ENCODE measurements around the gene NRAP.

Gene NRAP

GRCh38 chr10:113663908-113664307 lies at the start of gene NRAP:
Gene NRAP, minus strand, starts transcription at chr10:113664041. Its CDS starts 159 bp downstream, at chr10:113663882.
- no peak for DNase-seq

GRCh38 chr10:113713640-113713982 lies 49.8 kb upstream of the NRAP start:
- DNase-seq = no peak

GRCh38 chr10:113712755-113713639 lies 49.2 kb upstream of the NRAP start:
- no peak for DNase-seq

- no peak for DNase-seq
These were observed 48.2 kb upstream of the NRAP start for GRCh38 chr10:113712024-113712423.

GRCh38 chr10:113711142-113711541 lies 47.3 kb upstream of the NRAP start:
- no peak for DNase-seq

GRCh38 chr10:113709221-113709838 lies 45.5 kb upstream of the NRAP start:
- peak; percentile 21 for DNase-seq

- DNase-seq = peak; percentile 40
These were observed 44.8 kb upstream of the NRAP start for GRCh38 chr10:113708640-113709039.

- DNase-seq = no peak
These were observed 42.8 kb upstream of the NRAP start for GRCh38 chr10:113706623-113707022.

- DNase-seq = no peak
These were observed 41.5 kb upstream of the NRAP start for GRCh38 chr10:113705344-113705652.

GRCh38 chr10:113704637-113705343 lies 40.9 kb upstream of the NRAP start:
- peak; percentile 7 for DNase-seq

GRCh38 chr10:113697595-113697994 lies 33.8 kb upstream of the NRAP start:
- DNase-seq = no peak

- DNase-seq = no peak
These were observed 31.9 kb upstream of the NRAP start for GRCh38 chr10:113695691-113696090.

GRCh38 chr10:113693348-113693747 lies 29.5 kb upstream of the NRAP start:
- no peak for DNase-seq

GRCh38 chr10:113692271-113692670 lies 28.4 kb upstream of the NRAP start:
- DNase-seq = no peak

GRCh38 chr10:113691381-113691780 lies 27.5 kb upstream of the NRAP start:
- no peak for DNase-seq

- no peak for DNase-seq
These were observed 26.9 kb upstream of the NRAP start for GRCh38 chr10:113690749-113691148.

GRCh38 chr10:113689574-113689973 lies 25.7 kb upstream of the NRAP start:
- no peak for DNase-seq

GRCh38 chr10:113689057-113689456 lies 25.2 kb upstream of the NRAP start:
- DNase-seq = no peak

- DNase-seq = no peak
These were observed 23.2 kb upstream of the NRAP start for GRCh38 chr10:113687037-113687436.

- no peak for DNase-seq
These were observed 22.2 kb upstream of the NRAP start for GRCh38 chr10:113686028-113686427.

GRCh38 chr10:113683300-113683699 lies 19.5 kb upstream of the NRAP start:
- no peak for DNase-seq

GRCh38 chr10:113681533-113682470 lies 18.0 kb upstream of the NRAP start:
- DNase-seq = no peak

Data from DMS79 treated with DMSO at 0.1 percent for 48 hours (cell line).